H1 (cell line): ENCODE data around the gene GNB1. TPM values are rescaled to one million over a fixed set of nuclear protein-coding genes. Genes with fewer than 3 reads are reported as not detected.

Experiments
- CTCF ChIA-PET: fragments of 300-600 bp; sonication (Branson Sonifier 250); formaldehyde crosslinking; loops from one replicate; lab custom pipeline; 2021; ENCODE audit not compliant: partially characterized antibody; lab: Charles Lee
- POLR2A ChIA-PET: fragments of 300-600 bp; sonication (Branson Sonifier 250); formaldehyde crosslinking; loops from one replicate; lab custom pipeline; 2021; ENCODE audit warnings: inconsistent platforms; ENCODE audit not compliant: partially characterized antibody; lab: Charles Lee
- DNase-seq, 2 experiments: peaks; one replicate each; pipeline versions ENCODE4 v3.0.0 to v3.0.0-alpha.2; 2010 to 2022; ENCODE audit warnings: low spot score in 2 of 2, low read depth in 1 of 2, mixed read lengths in 1 of 2
- FAIRE-seq: peaks from 2 replicates; lab custom pipeline; 2011; peaks lifted over from hg19 to GRCh38; lab: Jason Lieb, UNC
- H2AFZ ChIP-seq: 2 replicates; pipeline ENCODE4 v1.8.1; 2012; ENCODE audit warnings: low read length, inconsistent platforms
- H2AK5ac ChIP-seq: 2 replicates; pipeline ENCODE4 v1.6.1; 2013; ENCODE audit warnings: low read depth, low read length
- H2BK120ac ChIP-seq: replicated peaks from 2 replicates; pipeline ENCODE3; 2013; ENCODE audit warnings: low read depth, low read length, inconsistent platforms
- H2BK12ac ChIP-seq: 2 replicates; pipeline ENCODE4 v1.6.1; 2013; ENCODE audit warnings: low read depth, low read length
- H2BK15ac ChIP-seq: 2 replicates; pipeline ENCODE4 v1.6.1; 2013; ENCODE audit warnings: low read length
- H2BK20ac ChIP-seq: 2 replicates; pipeline ENCODE4 v1.6.1; 2013; ENCODE audit warnings: low read length
- H2BK5ac ChIP-seq: 2 replicates; pipeline ENCODE4 v1.6.1; 2013; ENCODE audit warnings: low read depth, low read length
- H3K14ac ChIP-seq: 2 replicates; pipeline ENCODE4 v1.6.1; 2013; ENCODE audit warnings: inconsistent platforms; ENCODE audit not compliant: insufficient read length
- H3K18ac ChIP-seq: 2 replicates; pipeline ENCODE4 v1.6.1; 2013; ENCODE audit warnings: low read length; ENCODE audit errors: extremely low read depth
- H3K23ac ChIP-seq: 2 replicates; pipeline ENCODE4 v1.6.1; 2013; ENCODE audit warnings: inconsistent platforms; ENCODE audit not compliant: insufficient read length
- H3K23me2 ChIP-seq: 2 replicates; pipeline ENCODE4 v1.6.1; 2013; ENCODE audit warnings: low read depth, low read length
- H3K27ac ChIP-seq: 2 replicates; pipeline ENCODE4 v1.6.1; 2011; ENCODE audit warnings: low read depth, low read length, inconsistent platforms
- H3K27me3 ChIP-seq, 4 experiments: replicated peaks in 1 of 4; 1 replicate in 1 of 4; 2 replicates in 3 of 4; pipeline versions ENCODE4 v1.6.1 to v1.8.1; 2011 to 2013; ENCODE audit warnings: low read length in 3 of 4, mild to moderate bottlenecking in 3 of 4, inconsistent platforms in 2 of 4, mixed read lengths in 2 of 4, moderate library complexity in 1 of 4; ENCODE audit not compliant: control insufficient read depth in 3 of 4, insufficient read depth in 3 of 4; ENCODE audit errors: extremely low read depth in 1 of 4
- H3K36me3 ChIP-seq, 4 experiments: 2 replicates each; pipeline versions ENCODE4 v1.6.1 to v1.8.1; 2011 to 2013; ENCODE audit warnings: mild to moderate bottlenecking in 4 of 4, low read length in 3 of 4, moderate library complexity in 2 of 4, control low read depth in 1 of 4, inconsistent platforms in 1 of 4; ENCODE audit not compliant: insufficient read depth in 4 of 4, control insufficient read depth in 2 of 4
- H3K4ac ChIP-seq: replicated peaks from 2 replicates; pipeline ENCODE3; 2013; ENCODE audit warnings: low read length, low read depth, mixed read lengths, inconsistent platforms; ENCODE audit not compliant: insufficient read length
- H3K4me1 ChIP-seq, 4 experiments: replicated peaks in 1 of 4; 1 replicate in 1 of 4; 2 replicates in 3 of 4; pipeline versions ENCODE4 v1.6.1 to v1.8.1; 2011 to 2013; ENCODE audit warnings: low read length in 3 of 4, inconsistent platforms in 2 of 4, mixed read lengths in 1 of 4; ENCODE audit not compliant: insufficient read depth in 4 of 4, control insufficient read depth in 3 of 4
- H3K4me2 ChIP-seq, 2 experiments: 2 replicates each; pipeline versions ENCODE4 v1.6.1 to v1.8.1; 2011 to 2013; ENCODE audit warnings: low read depth in 2 of 2, low read length in 2 of 2, control low read depth in 1 of 2, inconsistent platforms in 1 of 2, mild to moderate bottlenecking in 1 of 2; ENCODE audit not compliant: insufficient read depth in 1 of 2
- H3K4me3 ChIP-seq, 4 experiments: fragments of 200-600, 300-600 bp in 1 of 4; sonication (generic), shearing (Covaris generic), sonication (Bioruptor Twin) in 1 of 4; 2 replicates each; pipeline versions ENCODE4 v1.5.1 to v1.8.1; 2011 to 2016; ENCODE audit warnings: low read length in 4 of 4, low read depth in 3 of 4, control low read depth in 2 of 4, inconsistent platforms in 2 of 4, mild to moderate bottlenecking in 2 of 4, mixed read lengths in 1 of 4, moderate library complexity in 1 of 4; ENCODE audit not compliant: insufficient read depth in 2 of 4; ENCODE audit errors: extremely low read depth in 1 of 4
- H3K56ac ChIP-seq: replicated peaks from 2 replicates; pipeline ENCODE3; 2013; ENCODE audit warnings: low read depth, mild to moderate bottlenecking, mixed read lengths, low read length, inconsistent platforms; ENCODE audit not compliant: insufficient read length
- H3K79me1 ChIP-seq: 2 replicates; pipeline ENCODE4 v1.6.1; 2013; ENCODE audit warnings: low read depth, low read length, control low read depth
- H3K79me2 ChIP-seq, 2 experiments: 2 replicates each; pipeline versions ENCODE4 v1.6.1 to v1.8.1; 2012 to 2013; ENCODE audit warnings: low read length in 2 of 2, mild to moderate bottlenecking in 2 of 2, inconsistent platforms in 1 of 2; ENCODE audit not compliant: insufficient read depth in 2 of 2, control insufficient read depth in 1 of 2
- H3K9ac ChIP-seq, 4 experiments: replicated peaks in 1 of 4; 1 replicate in 1 of 4; 2 replicates in 3 of 4; pipeline versions ENCODE4 v1.6.1 to v1.8.1; 2011 to 2013; ENCODE audit warnings: low read depth in 3 of 4, low read length in 3 of 4, control low read depth in 2 of 4, mild to moderate bottlenecking in 2 of 4, moderate library complexity in 2 of 4, inconsistent platforms in 1 of 4; ENCODE audit errors: extremely low read depth in 1 of 4
- H3K9me3 ChIP-seq, 2 experiments: 2 replicates each; pipeline versions ENCODE4 v1.6.1 to v1.8.1; 2012 to 2013; ENCODE audit warnings: mild to moderate bottlenecking in 2 of 2, moderate library complexity in 2 of 2, control low read depth in 1 of 2, inconsistent platforms in 1 of 2, low read depth in 1 of 2, low read length in 1 of 2, mixed read lengths in 1 of 2; ENCODE audit not compliant: insufficient read depth in 2 of 2
- H4K20me1 ChIP-seq, 2 experiments: replicated peaks in 1 of 2; 2 replicates each; pipeline versions ENCODE3 to v1.8.1; 2011 to 2013; ENCODE audit warnings: inconsistent platforms in 2 of 2, low read length in 2 of 2, mild to moderate bottlenecking in 1 of 2; ENCODE audit not compliant: insufficient read depth in 2 of 2, control insufficient read depth in 1 of 2
- H4K5ac ChIP-seq: 2 replicates; pipeline ENCODE4 v1.6.1; 2013; ENCODE audit warnings: low read length, low read depth, mixed read lengths, inconsistent platforms; ENCODE audit not compliant: insufficient read length
- H4K8ac ChIP-seq: 2 replicates; pipeline ENCODE4 v1.8.0; 2013; ENCODE audit warnings: mild to moderate bottlenecking, moderate library complexity, low read length, inconsistent platforms; ENCODE audit not compliant: insufficient read depth; ENCODE audit errors: extremely low read depth
- H4K91ac ChIP-seq: replicated peaks from 2 replicates; pipeline ENCODE3; 2013; ENCODE audit warnings: low read length, mixed read lengths, inconsistent platforms; ENCODE audit not compliant: insufficient read length
- HDAC2 ChIP-seq, 2 experiments: fragments of 300-600 bp in 1 of 2; sonication (generic) in 1 of 2; IDR thresholded peaks; 2 replicates each; pipeline ENCODE4 v1.6.1; 2011 to 2012; ENCODE audit warnings: low read depth in 2 of 2, low read length in 2 of 2, mild to moderate bottlenecking in 2 of 2, moderate library complexity in 2 of 2, borderline replicate concordance in 1 of 2, inconsistent platforms in 1 of 2
- MAFK ChIP-seq: IDR thresholded peaks from 2 replicates; pipeline ENCODE4 v1.6.1; 2012; ENCODE audit warnings: low read depth, mild to moderate bottlenecking, improper control_type of control experiment, low read length
- NRF1 ChIP-seq: IDR thresholded peaks from 2 replicates; pipeline ENCODE4 v1.6.1; 2011; ENCODE audit warnings: mild to moderate bottlenecking, low read depth, low read length, improper control_type of control experiment
- WGBS, 2 experiments: shearing (Covaris generic) in 1 of 2; methylation state at CpG; one replicate each; pipeline versions ENCODE4 v1.1.6 to v1.1.7; 2013 to 2015; ENCODE audit warnings: low lambda C conversion rate in 2 of 2, mixed read lengths in 2 of 2, inconsistent platforms in 1 of 2, low coverage in 1 of 2, missing lambda C conversion rate in 1 of 2; ENCODE audit not compliant: insufficient replicate concordance in 2 of 2, insufficient coverage in 1 of 2, insufficient read length in 1 of 2; ENCODE audit errors: extremely low coverage in 1 of 2, missing lambda C conversion rate in 1 of 2; 5-methylcytosine and 5-hydroxymethylcytosine counted together
- polyA plus RNA-seq, 7 experiments: library from polyadenylated mRNA; depleted of rRNA in 3 of 7; stranded (reverse) in 5 of 7; unstranded in 2 of 7; fragments of >200 nt in 5 of 7; fragments of 200-250 nt in 2 of 7; gene quantifications; 1 replicate in 5 of 7; 2 replicates in 1 of 7; 4 replicates in 1 of 7; pipeline versions ENCODE4 v1.2.1 to v1.2.3, GENCODE V29; 2011 to 2013; ENCODE audit warnings: missing spikeins in 2 of 7, mixed read lengths in 2 of 7
- total RNA-seq: library from RNA; stranded (reverse); fragmentation: NEBNext Ultra II Directional; extraction: Animal tissue kit (Norgen Biotek cat#: 25700); gene quantifications from 2 replicates; pipeline ENCODE4 v1.2.1, GENCODE V29; 2021
- TF ChIP-seq, protein P1 (sequence below): IDR thresholded peaks from 2 replicates; pipeline ENCODE4 v1.6.1; 2012; ENCODE audit warnings: low read length, inconsistent platforms

Gene GNB1
- total and polyA plus RNA-seq, 2 of the 8 experiments (the other 6 are each of a cell fraction or from before 2014, with no cell fraction given): 343 to 382 TPM

DNA sequence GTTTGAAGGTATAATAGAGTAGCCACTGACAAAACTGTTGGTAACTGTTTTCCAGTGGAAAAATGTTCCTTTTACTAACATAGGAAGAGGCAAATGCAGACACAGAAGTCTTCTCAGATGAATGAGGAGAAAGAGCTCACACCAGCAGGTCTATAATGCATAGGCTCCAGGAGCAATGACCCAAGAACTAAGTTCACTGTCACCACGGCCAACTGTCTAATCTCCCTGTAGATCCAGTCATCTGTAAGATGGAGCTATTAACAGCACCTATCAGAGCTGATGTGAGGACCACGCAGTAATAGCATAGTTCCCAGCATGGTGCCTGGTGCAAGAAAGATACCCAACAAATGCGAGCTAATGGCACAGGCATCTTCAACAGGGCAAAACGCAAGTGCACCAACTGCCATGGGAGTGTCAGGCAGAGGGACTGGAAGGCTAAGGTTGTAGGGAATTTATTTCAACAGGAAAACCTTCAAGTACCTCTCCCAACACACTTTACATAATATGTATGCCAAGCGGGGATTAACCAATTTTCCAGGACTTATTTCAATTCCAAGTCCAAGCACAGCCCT, 12.9 kb downstream of the GNB1 start:
- WGBS, 2 experiments: 94% methylated on average over 5 of the region's 5 CpGs; no CpG with 5 or more reads in 1 of the 2 experiments
- DNase-seq: no peak
- Histone ChIP-seq H4K5ac (no peak overlapping the region), H2AFZ (no peak overlapping the region), H3K27ac (no peak overlapping the region), H2BK120ac (no peak overlapping the region), H3K79me1 (peaks cover 15% of the 10 kb centered on the region), H3K23me2 (no peaks in the 10 kb centered on the region), H3K4me3 (no peak overlapping the region), H3K79me2 (peaks cover 81 to 100% of the 10 kb centered on the region in 2 experiments), H4K91ac (no peak overlapping the region), H2BK12ac (no peak overlapping the region), H3K14ac (no peak overlapping the region), H2AK5ac (no peak overlapping the region), H3K56ac (no peak overlapping the region), H3K4ac (no peak overlapping the region), H3K23ac (no peak overlapping the region), H3K27me3 (no peaks in the 10 kb centered on the region), H3K9ac (no peak overlapping the region), H3K4me1 (peaks cover 0 to 9% (median 4%) of the 10 kb centered on the region in 4 experiments; a peak in 3 of 7 replicates), H4K8ac (no peak overlapping the region), H3K4me2 (no peak overlapping the region), H2BK20ac (no peak overlapping the region), H2BK5ac (no peak overlapping the region), H3K9me3 (peaks cover 0 to 4% of the 10 kb centered on the region in 2 experiments; a peak in 1 of 4 replicates), H2BK15ac (no peak overlapping the region), H3K18ac (no peak overlapping the region), H4K20me1 (peaks cover 36 to 51% of the 10 kb centered on the region in 2 experiments), H3K36me3 (peaks cover 8 to 28% (median 19%) of the 10 kb centered on the region in 4 experiments; a peak in 7 of 8 replicates)
- FAIRE-seq: no peak
- CTCF ChIA-PET: interaction anchor here (1.1 to 2.8 kb wide), 5 partner anchors 8 to 89 kb away, joined by 3 to 8 read pairs (median 5); no protein-coding TSS in a partner anchor
- TF ChIP-seq HDAC2 (IDR thresholded peaks at IDR 0.05; ENCODE audit: borderline replicate concordance in 1 of 2, low read depth in 2 of 2, low read length in 2 of 2) (no peak), MAFK (no peak), NRF1 (no peak)
- TF ChIP-seq, protein P1, sequence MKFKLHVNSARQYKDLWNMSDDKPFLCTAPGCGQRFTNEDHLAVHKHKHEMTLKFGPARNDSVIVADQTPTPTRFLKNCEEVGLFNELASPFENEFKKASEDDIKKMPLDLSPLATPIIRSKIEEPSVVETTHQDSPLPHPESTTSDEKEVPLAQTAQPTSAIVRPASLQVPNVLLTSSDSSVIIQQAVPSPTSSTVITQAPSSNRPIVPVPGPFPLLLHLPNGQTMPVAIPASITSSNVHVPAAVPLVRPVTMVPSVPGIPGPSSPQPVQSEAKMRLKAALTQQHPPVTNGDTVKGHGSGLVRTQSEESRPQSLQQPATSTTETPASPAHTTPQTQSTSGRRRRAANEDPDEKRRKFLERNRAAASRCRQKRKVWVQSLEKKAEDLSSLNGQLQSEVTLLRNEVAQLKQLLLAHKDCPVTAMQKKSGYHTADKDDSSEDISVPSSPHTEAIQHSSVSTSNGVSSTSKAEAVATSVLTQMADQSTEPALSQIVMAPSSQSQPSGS: no peak
- POLR2A ChIA-PET: interaction anchor here (1.2 to 5.2 kb wide), 4 partner anchors 9 to 19 kb away, joined by 3 to 32 read pairs (median 5); no protein-coding TSS in a partner anchor
